NCI-H82 treated with DMSO at 0.1 percent for 48 hours (cell line): ENCODE measurements around the gene CAMP.
"Not testable (repeated sequence)": the region's sequence is repeated elsewhere in the genome, so short reads cannot be mapped to it uniquely, and the experiment has no call there.

Experiments
- DNase-seq: peaks from one replicate; lab custom pipeline; 2025; ENCODE audit not compliant: unreplicated experiment; lab: John Stamatoyannopoulos, UW

CAMP gene

GRCh38 chr3:48211776-48212175 lies 11.5 kb upstream of the CAMP start:
- DNase-seq, result not testable (repeated sequence)

- no peak for DNase-seq
These were observed 9.1 kb upstream of the CAMP start for GRCh38 chr3:48214225-48214624.

- no peak for DNase-seq
These were observed 8.3 kb upstream of the CAMP start for GRCh38 chr3:48215019-48215418.

GRCh38 chr3:48215466-48215865 lies 7.8 kb upstream of the CAMP start:
- DNase-seq, result no peak

GRCh38 chr3:48215876-48216275 lies 7.4 kb upstream of the CAMP start:
- DNase-seq, result no peak

GRCh38 chr3:48217449-48217848 lies 5.8 kb upstream of the CAMP start:
- no peak for DNase-seq

GRCh38 chr3:48218537-48218936 lies 4.8 kb upstream of the CAMP start:
- DNase-seq, result no peak

- DNase-seq, result no peak
These were observed 3.8 kb upstream of the CAMP start for GRCh38 chr3:48219543-48219942.

- no peak for DNase-seq
These were observed 2.5 kb upstream of the CAMP start for GRCh38 chr3:48220746-48221145.

GRCh38 chr3:48225587-48225986 lies 2.3 kb downstream of the CAMP start:
- DNase-seq, result no peak

GRCh38 chr3:48226939-48227338 lies 3.6 kb downstream of the CAMP start:
- DNase-seq, result no peak

- DNase-seq, result no peak
These were observed 8.9 kb downstream of the CAMP start for GRCh38 chr3:48232232-48232631.

GRCh38 chr3:48232734-48233133 lies 9.4 kb downstream of the CAMP start:
- DNase-seq, result peak; percentile 94

GRCh38 chr3:48233542-48233941 lies 10.2 kb downstream of the CAMP start:
- DNase-seq, result no peak

GRCh38 chr3:48236531-48236930 lies 13.2 kb downstream of the CAMP start:
- no peak for DNase-seq

- no peak for DNase-seq
These were observed 15.3 kb downstream of the CAMP start for GRCh38 chr3:48238531-48239085.

- DNase-seq, result peak; percentile 95
These were observed 17.0 kb downstream of the CAMP start for GRCh38 chr3:48240000-48240963.

- no peak for DNase-seq
These were observed 18.6 kb downstream of the CAMP start for GRCh38 chr3:48241796-48242455.

GRCh38 chr3:48243886-48244285 lies 20.6 kb downstream of the CAMP start:
- no peak for DNase-seq

GRCh38 chr3:48244461-48244860 lies 21.2 kb downstream of the CAMP start:
- no peak for DNase-seq

GRCh38 chr3:48245136-48245535 lies 21.8 kb downstream of the CAMP start:
- no peak for DNase-seq

GRCh38 chr3:48247401-48247811 lies 24.1 kb downstream of the CAMP start:
- DNase-seq, result peak; percentile 26
